ENCODE data around the gene NPM1.

NPM1 gene

DNA sequence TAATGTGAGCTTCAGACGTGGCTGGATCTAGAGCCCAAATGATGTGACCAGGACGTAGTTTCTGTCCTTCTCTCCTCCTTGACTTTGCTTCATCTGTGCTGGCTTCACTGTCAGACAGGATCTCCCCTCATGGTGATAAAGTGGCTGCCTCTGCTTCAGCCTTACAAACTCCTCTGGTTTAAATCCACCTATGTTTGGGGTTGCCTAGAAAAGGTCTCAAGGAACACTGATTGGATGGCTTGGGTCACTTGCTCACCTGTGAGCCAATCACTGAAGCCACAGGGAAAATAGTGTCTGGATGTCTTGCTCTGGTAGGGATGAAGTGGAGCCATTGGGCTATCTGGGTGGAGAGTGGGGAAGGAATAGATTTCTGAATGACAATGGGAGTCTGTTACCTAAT lies 67.9 kb downstream of the NPM1 start:
- FAIRE-seq (no peak), DNase-seq (ENCODE audit: insufficient read length, low spot score) (no peak)
- TF ChIP-seq, protein P1, sequence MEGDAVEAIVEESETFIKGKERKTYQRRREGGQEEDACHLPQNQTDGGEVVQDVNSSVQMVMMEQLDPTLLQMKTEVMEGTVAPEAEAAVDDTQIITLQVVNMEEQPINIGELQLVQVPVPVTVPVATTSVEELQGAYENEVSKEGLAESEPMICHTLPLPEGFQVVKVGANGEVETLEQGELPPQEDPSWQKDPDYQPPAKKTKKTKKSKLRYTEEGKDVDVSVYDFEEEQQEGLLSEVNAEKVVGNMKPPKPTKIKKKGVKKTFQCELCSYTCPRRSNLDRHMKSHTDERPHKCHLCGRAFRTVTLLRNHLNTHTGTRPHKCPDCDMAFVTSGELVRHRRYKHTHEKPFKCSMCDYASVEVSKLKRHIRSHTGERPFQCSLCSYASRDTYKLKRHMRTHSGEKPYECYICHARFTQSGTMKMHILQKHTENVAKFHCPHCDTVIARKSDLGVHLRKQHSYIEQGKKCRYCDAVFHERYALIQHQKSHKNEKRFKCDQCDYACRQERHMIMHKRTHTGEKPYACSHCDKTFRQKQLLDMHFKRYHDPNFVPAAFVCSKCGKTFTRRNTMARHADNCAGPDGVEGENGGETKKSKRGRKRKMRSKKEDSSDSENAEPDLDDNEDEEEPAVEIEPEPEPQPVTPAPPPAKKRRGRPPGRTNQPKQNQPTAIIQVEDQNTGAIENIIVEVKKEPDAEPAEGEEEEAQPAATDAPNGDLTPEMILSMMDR (IDR thresholded peaks at IDR 0.05; ENCODE audit: insufficient read depth, missing control alignments) = no peak

DNA sequence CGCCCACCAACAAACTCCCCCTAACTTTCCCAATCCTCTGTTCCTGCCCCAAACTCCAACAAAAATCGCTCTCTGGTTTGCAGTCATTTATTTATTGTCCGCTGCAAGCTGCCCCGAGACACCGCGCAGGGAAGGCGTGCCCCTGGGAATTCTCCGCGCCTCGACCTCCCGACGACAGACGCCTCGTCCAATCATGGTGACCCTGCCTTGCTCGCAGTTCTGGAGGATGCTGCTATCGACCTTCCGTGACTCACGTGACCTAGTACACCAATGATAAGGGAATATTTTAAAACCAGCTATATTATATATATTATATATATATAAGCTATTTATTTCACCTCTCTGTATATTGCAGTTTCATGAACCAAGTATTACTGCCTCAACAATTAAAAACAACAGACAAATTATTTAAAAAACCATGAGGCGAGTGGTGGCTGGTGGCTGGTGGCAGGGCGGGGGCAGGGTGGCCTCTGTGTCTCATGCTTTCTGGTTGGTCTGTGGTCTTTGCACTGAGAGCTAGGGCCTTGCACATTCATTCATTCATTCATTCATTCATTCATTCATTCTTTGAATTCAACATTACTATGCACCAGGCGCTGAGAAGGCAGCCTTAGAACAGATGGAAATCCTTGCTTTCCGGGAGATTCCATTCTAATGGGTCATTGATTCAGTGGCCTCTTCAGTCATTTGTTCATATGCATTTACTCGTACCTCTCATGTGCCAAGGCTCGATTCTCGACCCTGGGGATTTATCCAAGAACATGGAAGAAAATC lies 69.7 kb downstream of the NPM1 start:
- no peak for DNase-seq (ENCODE audit: insufficient read length, low spot score)
- TF ChIP-seq, protein P1 (IDR thresholded peaks at IDR 0.05; ENCODE audit: insufficient read depth, missing control alignments) = no peak
- no peak for FAIRE-seq

GRCh38 chr5:171459839-171460238 lies 72.2 kb downstream of the NPM1 start:
- TF ChIP-seq, protein P1 (IDR thresholded peaks at IDR 0.05; ENCODE audit: insufficient read depth, missing control alignments) = no peak
- no peak for FAIRE-seq
- no peak for DNase-seq (ENCODE audit: insufficient read length, low spot score)

Data from D721Med (cell line).